ENCODE data around the gene HPN. TPM values are rescaled to one million over a fixed set of nuclear protein-coding genes. Genes with fewer than 3 reads are reported as not detected.

The HPN gene
- total RNA-seq, 2 experiments from 2014 or later, result not detected

DNA sequence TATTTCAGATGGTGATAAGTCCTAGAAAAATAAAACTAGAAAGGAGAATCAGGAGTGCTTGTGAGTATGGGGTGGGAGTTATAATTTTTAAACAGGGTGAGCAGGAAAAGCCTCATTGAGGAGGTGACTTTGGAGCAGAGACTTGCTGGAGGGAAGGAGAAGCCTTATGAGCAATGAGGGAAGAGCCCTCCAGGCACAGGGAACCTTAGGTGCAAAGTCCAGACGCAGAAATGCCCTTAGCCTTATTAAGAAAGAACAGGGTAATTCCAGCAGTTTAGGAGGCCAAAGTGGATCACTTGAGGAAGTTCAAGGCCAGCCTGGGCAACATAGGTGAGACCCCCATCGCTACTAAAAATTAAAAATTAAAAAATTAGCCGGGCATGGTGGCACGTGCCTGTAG lies 53.1 kb downstream of the HPN start:
- Mint-ChIP-seq H3K9me3 (no peaks in the 10 kb centered on the region), H3K27me3 (peaks cover 7% of the 10 kb centered on the region), H3K4me3 (no peak overlapping the region), H3K4me1 (ENCODE audit: low read depth) (peaks cover 5% of the 10 kb centered on the region), H3K27ac (no peak overlapping the region), H3K36me3 (ENCODE audit: low read depth) (no peaks in the 10 kb centered on the region)
- Histone ChIP-seq H3K27me3 (ENCODE audit: control insufficient read depth in 1 of 2, insufficient read depth in 2 of 2, low read length in 2 of 2) (peaks cover 10 to 11% of the 10 kb centered on the region in 2 experiments), H3K4me3 (ENCODE audit: low read length) (no peak overlapping the region), H3K9me3 (ENCODE audit: control insufficient read depth in 1 of 2, insufficient read depth in 1 of 2, low read length in 2 of 2) (no peaks in the 10 kb centered on the region), H3K36me3 (ENCODE audit: insufficient read depth, low read length) (no peaks in the 10 kb centered on the region), H3K27ac (ENCODE audit: low read depth in 1 of 2, low read length in 2 of 2) (no peak overlapping the region), H3K4me1 (ENCODE audit: insufficient read depth, low read length) (peaks cover 8% of the 10 kb centered on the region)
- ATAC-seq (ENCODE audit: poor library complexity) (no peak), DNase-seq (no peak)
- POLR2A ChIA-PET, result no interaction called here
- TF ChIP-seq, protein P1, sequence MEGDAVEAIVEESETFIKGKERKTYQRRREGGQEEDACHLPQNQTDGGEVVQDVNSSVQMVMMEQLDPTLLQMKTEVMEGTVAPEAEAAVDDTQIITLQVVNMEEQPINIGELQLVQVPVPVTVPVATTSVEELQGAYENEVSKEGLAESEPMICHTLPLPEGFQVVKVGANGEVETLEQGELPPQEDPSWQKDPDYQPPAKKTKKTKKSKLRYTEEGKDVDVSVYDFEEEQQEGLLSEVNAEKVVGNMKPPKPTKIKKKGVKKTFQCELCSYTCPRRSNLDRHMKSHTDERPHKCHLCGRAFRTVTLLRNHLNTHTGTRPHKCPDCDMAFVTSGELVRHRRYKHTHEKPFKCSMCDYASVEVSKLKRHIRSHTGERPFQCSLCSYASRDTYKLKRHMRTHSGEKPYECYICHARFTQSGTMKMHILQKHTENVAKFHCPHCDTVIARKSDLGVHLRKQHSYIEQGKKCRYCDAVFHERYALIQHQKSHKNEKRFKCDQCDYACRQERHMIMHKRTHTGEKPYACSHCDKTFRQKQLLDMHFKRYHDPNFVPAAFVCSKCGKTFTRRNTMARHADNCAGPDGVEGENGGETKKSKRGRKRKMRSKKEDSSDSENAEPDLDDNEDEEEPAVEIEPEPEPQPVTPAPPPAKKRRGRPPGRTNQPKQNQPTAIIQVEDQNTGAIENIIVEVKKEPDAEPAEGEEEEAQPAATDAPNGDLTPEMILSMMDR (IDR thresholded peaks at IDR 0.05), result no peak
- intact Hi-C loops (cut with DNase I, micrococcal nuclease), result loop anchor here in 1 of 2 experiments (5.0 kb wide), 1 partner anchor 257 kb away; no protein-coding TSS in a partner anchor
- CTCF ChIA-PET, result no interaction called here

DNA sequence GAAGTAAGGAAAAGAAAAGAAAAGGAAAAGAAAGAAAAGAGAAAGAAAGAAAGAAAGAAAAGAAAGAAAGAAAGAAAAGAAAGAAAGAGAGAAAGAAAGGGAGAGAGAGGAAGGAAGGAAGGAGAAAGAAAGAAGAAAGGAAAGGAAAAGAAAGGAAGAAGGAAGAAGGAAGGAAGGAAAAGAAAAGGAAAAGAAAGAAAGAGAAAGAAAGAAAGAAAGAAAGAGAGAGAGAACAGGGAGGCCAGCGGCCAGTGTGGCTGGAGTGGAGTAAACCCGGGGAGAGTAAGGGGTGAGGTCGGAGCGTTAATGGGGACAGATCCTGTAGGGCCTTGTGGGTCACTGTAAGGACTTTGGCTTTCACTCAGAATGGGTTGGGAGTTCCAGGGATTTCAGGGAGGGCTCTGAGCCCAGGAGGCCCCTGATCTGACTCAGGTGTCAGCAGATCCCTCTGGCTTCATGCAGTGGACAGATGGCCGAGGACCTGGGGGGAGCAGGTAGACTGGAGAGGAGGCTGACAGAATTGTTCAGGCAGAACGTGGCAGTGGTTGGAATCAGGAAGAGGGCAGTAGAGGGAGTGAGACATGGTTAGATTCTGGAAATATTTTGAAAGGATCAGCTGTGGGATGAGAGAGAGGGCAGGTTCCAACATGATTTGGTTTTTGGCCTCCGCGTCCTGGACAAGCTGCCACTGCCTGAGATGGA lies 54.3 kb downstream of the HPN start:
- ChIA-PET CTCF (no interaction called here), POLR2A (no interaction called here)
- no peak overlapping the region for H3K27ac ChIP-seq (ENCODE audit: low read depth in 1 of 2, low read length in 2 of 2)
- no peak overlapping the region for H3K27ac Mint-ChIP-seq
- H3K27me3 ChIP-seq (ENCODE audit: control insufficient read depth in 1 of 2, insufficient read depth in 2 of 2, low read length in 2 of 2), result peaks cover 5 to 6% of the 10 kb centered on the region in 2 experiments
- no peaks in the 10 kb centered on the region for H3K36me3 ChIP-seq (ENCODE audit: insufficient read depth, low read length)
- ATAC-seq (ENCODE audit: poor library complexity), result no peak
- H3K36me3 Mint-ChIP-seq (ENCODE audit: low read depth), result no peaks in the 10 kb centered on the region
- H3K4me1 ChIP-seq (ENCODE audit: insufficient read depth, low read length), result peaks cover under 1% of the 10 kb centered on the region
- H3K9me3 ChIP-seq (ENCODE audit: control insufficient read depth in 1 of 2, insufficient read depth in 1 of 2, low read length in 2 of 2), result no peaks in the 10 kb centered on the region
- H3K9me3 Mint-ChIP-seq, result no peaks in the 10 kb centered on the region
- H3K27me3 Mint-ChIP-seq, result no peaks in the 10 kb centered on the region
- intact Hi-C loops (cut with DNase I, micrococcal nuclease), result no loop called here
- no peak overlapping the region for H3K4me3 Mint-ChIP-seq
- no peaks in the 10 kb centered on the region for H3K4me1 Mint-ChIP-seq (ENCODE audit: low read depth)
- H3K4me3 ChIP-seq (ENCODE audit: low read length), result no peak overlapping the region
- TF ChIP-seq, protein P1 (IDR thresholded peaks at IDR 0.05), result no peak
- DNase-seq, result no peak

DNA sequence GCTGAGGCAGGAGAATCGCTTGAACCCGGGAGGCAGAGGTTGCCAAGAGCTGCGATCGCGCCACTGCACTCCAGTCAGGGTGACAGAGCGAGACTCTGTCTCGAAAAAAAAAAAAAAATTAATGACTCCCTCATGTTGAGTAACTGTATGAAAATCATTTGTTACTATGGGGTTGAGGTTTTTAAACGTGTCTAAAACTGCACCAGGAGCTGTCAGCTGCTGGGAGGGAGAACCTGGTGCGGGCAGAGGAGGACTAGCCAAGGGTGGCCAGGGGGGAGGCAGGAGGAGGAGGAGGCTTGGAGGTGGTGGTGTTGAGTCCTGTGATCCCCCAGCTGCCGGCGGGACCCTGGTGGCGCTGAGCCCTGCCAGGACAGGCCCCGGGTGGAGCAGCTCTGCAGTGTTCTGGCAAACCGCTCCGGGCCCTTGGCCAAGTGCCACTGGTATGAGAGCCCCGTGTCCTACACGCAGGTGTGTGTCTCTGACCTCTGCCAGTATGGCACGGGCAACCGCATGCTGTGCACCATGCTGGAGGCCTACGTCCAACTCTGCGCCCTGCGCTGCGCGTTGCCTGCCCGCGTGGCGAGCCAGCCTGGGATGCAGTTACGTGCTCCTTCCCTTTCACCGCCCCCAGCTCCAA lies 57.0 kb downstream of the HPN start:
- ATAC-seq (ENCODE audit: poor library complexity), result no peak
- H3K4me3 Mint-ChIP-seq, result no peak overlapping the region
- no peaks in the 10 kb centered on the region for H3K4me1 Mint-ChIP-seq (ENCODE audit: low read depth)
- Histone ChIP-seq H3K27ac (ENCODE audit: low read depth in 1 of 2, low read length in 2 of 2) (no peak overlapping the region), H3K9me3 (ENCODE audit: control insufficient read depth in 1 of 2, insufficient read depth in 1 of 2, low read length in 2 of 2) (no peaks in the 10 kb centered on the region), H3K4me1 (ENCODE audit: insufficient read depth, low read length) (no peaks in the 10 kb centered on the region), H3K4me3 (ENCODE audit: low read length) (no peak overlapping the region), H3K36me3 (ENCODE audit: insufficient read depth, low read length) (no peaks in the 10 kb centered on the region), H3K27me3 (ENCODE audit: control insufficient read depth in 1 of 2, insufficient read depth in 2 of 2, low read length in 2 of 2) (no peaks in the 10 kb centered on the region)
- TF ChIP-seq, protein P1 (IDR thresholded peaks at IDR 0.05), result no peak
- no peak for DNase-seq
- H3K27ac Mint-ChIP-seq, result no peak overlapping the region
- POLR2A ChIA-PET, result no interaction called here
- H3K9me3 Mint-ChIP-seq, result no peaks in the 10 kb centered on the region
- CTCF ChIA-PET, result no interaction called here
- H3K36me3 Mint-ChIP-seq (ENCODE audit: low read depth), result no peaks in the 10 kb centered on the region
- H3K27me3 Mint-ChIP-seq, result no peaks in the 10 kb centered on the region
- intact Hi-C loops (cut with DNase I, micrococcal nuclease), result no loop called here
